GM08714 (cell line): ENCODE measurements around the gene EHD4.

Source experiments
- H3K4me3 ChIP-seq: fragments of 200-500 bp; sonication (Bioruptor generic); 2 replicates; pipeline ENCODE4 v1.5.1; 2014; ENCODE audit warnings: mild to moderate bottlenecking, low read length, inconsistent platforms
- ZNF274 ChIP-seq: IDR thresholded peaks from 2 replicates; pipeline ENCODE4 v1.6.1; 2012; ENCODE audit warnings: mild to moderate bottlenecking, low read depth, low read length

The EHD4 gene

GRCh38 chr15:41945221-41945620, 27.1 kb downstream of the EHD4 start:
- no peak overlapping the region for H3K4me3 ChIP-seq
- TF ChIP-seq ZNF274: no peak

GRCh38 chr15:41944313-41944940, 27.9 kb downstream of the EHD4 start:
- no peak for TF ChIP-seq ZNF274
- H3K4me3 ChIP-seq: no peak overlapping the region

GRCh38 chr15:41943543-41944312, 28.6 kb downstream of the EHD4 start:
- H3K4me3 ChIP-seq: no peak overlapping the region
- no peak for TF ChIP-seq ZNF274

GRCh38 chr15:41942886-41943285, 29.5 kb downstream of the EHD4 start:
- TF ChIP-seq ZNF274: no peak
- no peak overlapping the region for H3K4me3 ChIP-seq

GRCh38 chr15:41941644-41942415, 30.5 kb downstream of the EHD4 start:
- no peak for TF ChIP-seq ZNF274

GRCh38 chr15:41940441-41940857, 31.9 kb downstream of the EHD4 start:
- no peak overlapping the region for H3K4me3 ChIP-seq
- TF ChIP-seq ZNF274: no peak

More at GRCh38 chr15:41941644-41942415, 30.5 kb downstream of the EHD4 start:
- H3K4me3 ChIP-seq: no peak overlapping the region

- no peak overlapping the region for H3K4me3 ChIP-seq
- no peak for TF ChIP-seq ZNF274
Measured at GRCh38 chr15:41939986-41940385, 32.4 kb downstream of the EHD4 start.

GRCh38 chr15:41937568-41937923, 34.8 kb downstream of the EHD4 start:
- no peak for TF ChIP-seq ZNF274
- no peak overlapping the region for H3K4me3 ChIP-seq

- TF ChIP-seq ZNF274: no peak
- no peak overlapping the region for H3K4me3 ChIP-seq
Measured at GRCh38 chr15:41936649-41937567, 35.4 kb downstream of the EHD4 start.

GRCh38 chr15:41936155-41936554, 36.2 kb downstream of the EHD4 start:
- no peak overlapping the region; the same call in 1 of the 2 replicates for H3K4me3 ChIP-seq
- TF ChIP-seq ZNF274: no peak

- no peak overlapping the region; the same call in 1 of the 2 replicates for H3K4me3 ChIP-seq
- no peak for TF ChIP-seq ZNF274
Measured at GRCh38 chr15:41935566-41936020, 36.8 kb downstream of the EHD4 start.

- TF ChIP-seq ZNF274: no peak
- H3K4me3 ChIP-seq: peak overlapping the region; percentile 27; the same call in 1 of the 2 replicates
Measured at GRCh38 chr15:41934843-41935242, 37.5 kb downstream of the EHD4 start.

- no peak for TF ChIP-seq ZNF274
- no peak overlapping the region for H3K4me3 ChIP-seq
Measured at GRCh38 chr15:41933771-41934170, 38.6 kb downstream of the EHD4 start.
